Activated T-helper 9 cell treated with anti-CD3 and anti-CD28 coated beads, Interleukin-2, amount 50 U/mL, for 16 hours (primary cell): ENCODE measurements around the gene POP5.
"Not testable (repeated sequence)": the region's sequence is repeated elsewhere in the genome, so short reads cannot be mapped to it uniquely, and the experiment has no call there.

Experiments
- DNase-seq: peaks from one replicate; pipeline ENCODE4 v3.0.0-alpha.2; 2020; ENCODE audit warnings: low read depth

POP5 gene

DNA sequence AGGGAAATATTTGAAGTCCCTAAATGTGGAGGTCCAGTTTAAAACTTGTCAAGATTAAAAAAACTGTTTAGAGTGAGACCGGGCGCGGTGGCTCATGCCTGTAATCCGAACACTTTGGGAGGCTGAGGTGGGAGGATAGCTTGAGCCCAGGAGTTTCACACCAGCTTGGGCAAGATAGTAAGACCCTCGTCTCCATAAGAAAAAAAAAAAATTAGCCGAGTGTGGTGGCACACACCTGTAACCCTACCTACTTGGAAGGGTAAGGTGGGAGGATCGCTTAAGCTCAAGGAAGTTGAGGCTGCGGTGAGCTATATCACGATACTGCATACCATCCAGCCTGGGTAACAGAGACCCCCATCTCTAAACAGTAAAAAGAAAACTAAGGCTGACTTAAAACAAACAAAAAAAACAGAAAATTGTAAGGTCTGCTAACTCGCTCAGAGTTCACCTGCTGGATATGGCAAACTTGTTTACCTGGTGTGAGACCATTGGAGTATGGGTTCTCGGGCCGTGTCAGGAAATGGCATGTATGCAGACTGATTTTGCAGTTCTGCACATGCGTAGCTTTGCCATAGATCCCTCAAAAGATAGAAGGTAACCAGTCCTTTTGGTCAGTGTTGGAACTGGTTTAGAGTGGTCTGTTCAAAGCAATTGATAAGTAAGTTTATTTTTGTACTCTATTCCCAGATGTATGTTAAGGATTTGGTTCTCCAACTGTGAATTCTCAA lies 45.0 kb downstream of the POP5 start:
- DNase-seq = no peak

DNA sequence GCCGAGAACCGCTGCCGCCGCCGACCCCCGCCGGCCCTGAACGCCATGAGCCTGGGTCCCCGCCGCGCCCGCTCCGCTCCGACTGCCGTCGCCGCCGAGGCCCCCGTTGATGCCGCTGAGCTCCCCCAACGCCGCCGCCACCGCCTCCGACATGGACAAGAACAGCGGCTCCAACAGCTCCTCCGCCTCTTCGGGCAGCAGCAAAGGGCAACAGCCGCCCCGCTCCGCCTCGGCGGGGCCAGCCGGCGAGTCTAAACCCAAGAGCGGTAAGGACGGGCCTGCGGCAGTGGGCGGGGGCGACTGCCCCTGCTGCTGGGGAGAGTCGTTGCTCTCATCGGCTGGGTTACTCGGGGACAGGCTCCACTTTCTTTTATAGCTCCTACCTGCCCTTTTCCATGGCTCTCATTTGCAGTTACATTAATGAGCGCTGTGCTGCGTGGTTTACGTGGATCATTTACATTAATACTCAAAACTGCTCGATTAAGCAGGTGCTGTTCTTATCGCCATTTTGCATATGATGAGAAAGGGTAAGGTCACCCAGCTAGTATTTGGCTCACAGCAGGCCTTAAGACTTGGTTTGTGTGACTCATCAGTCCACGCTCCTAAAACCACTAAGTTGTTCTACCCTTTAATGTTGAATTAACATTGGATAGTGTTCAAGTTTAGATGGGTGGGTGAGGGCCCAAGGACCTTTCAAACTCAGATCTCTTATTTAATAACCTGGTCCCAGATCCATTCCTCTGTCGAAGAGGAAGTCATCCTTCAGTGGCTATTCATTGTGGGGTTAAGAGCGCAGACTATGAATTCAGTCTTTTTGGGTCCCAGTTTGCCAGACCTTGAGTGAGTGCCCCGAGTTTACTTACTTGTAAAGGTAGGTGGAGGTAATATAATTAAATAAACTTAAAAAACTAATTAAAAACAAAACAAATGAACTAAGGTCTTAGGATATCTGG lies 46.2 kb downstream of the POP5 start:
- DNase-seq = peak; percentile 30

DNA sequence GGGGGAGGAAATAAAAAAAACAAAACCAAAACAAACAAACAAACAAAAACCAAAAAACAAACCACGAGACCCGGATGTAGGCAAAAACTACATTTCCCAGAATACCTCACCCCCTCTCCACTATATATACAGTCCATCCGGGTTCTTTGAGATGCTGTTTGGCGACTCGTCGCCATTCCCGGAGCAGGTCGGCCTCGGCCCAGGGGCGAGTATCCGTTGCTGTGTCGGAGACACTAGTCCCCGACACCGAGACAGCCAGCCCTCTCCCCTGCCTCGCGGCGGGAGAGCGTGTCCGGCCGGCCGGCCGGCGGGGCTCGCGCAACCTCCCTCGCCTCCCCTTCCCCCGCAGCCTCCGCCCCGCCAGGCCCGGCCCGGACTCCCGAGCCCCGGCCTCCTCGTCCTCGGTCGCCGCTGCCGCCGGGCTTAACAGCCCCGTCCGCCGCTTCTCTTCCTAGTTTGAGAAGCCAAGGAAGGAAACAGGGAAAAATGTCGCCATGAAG lies 46.9 kb downstream of the POP5 start, which contains the start of gene RNF10:
RNF10 (plus strand) TSS at position 154 of the 500 bp plus-strand sequence. CDS start 456 bp downstream, outside the sequence.
- peak; percentile 57 for DNase-seq

DNA sequence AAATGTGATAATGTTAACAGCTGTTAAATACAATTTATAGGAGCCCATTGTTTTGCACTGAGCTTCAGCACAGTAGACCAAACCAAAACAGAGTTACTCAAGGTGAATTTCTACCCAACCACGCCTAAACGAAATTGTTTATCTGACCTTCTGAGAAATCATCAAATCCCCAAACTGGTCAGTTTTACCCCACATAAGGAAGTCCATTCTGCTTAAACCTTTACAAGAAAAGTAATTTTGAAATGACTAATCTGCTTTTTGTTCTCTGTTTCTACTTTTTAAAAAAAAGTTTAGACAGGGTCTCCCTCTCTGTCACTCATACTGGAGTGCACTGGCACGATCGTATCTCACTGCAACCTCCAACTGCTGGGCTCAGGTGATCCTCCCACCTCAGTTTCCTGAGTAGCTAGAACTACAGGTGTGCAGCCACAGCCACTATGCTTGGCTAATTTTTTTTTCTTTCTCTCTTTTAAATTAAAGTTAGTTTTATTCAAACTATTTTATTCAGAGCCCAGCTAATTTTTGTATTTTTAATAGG lies 48.4 kb downstream of the POP5 start:
- DNase-seq = no peak

DNA sequence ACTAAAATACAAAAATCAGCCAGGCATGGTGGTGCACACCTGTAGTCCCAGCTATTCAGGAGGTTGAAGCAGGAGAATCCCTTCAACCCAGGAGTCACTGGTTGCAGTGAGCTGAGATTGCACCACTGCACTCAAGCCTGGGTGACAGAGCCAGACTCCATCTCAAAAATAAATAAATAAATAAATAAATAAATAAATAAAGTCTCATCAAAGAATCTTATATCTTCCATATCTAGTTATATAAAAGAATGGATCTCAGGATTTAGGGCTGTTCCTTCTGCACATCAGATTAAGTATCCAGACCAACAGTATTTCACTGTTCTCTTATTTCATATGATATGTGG lies 50.8 kb downstream of the POP5 start:
- not testable (repeated sequence) for DNase-seq

GRCh38 chr12:120529641-120530417 lies 51.4 kb downstream of the POP5 start:
- DNase-seq = no peak

DNA sequence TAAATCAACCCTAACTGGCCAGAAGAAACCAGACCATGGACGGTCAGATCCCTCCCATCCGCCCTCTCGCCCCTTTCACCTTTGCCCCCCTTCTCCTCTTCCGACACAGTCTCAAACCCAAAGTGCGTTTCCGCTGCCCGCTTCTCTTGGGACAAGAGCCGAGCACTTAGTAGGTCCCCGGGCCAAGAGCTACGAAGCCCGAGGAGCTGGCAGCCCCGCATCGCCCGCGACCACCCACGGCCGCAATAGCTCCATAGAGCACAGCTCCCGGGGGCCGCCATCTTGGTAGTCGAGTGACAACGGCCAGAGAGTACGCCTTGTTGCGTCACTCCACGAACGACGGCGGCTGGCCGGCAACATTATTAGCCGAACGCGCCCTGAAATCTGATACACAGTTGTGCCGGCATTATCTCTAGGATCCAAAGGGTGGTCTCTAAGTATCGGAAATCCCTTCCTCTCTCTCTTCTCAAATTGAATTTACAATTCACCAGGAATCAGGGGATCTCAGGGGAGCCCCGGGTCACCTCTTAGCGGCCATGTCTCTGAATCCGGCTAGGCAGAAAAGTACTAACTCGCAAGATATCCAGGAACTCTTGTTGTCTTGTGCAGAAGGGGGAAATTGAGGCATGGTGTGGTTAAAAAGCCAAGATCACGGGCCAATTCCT lies 52.2 kb downstream of the POP5 start, which contains the start of gene COQ5:
COQ5 (minus strand) TSS at position 298 of the 665 bp plus-strand sequence; CDS start at position 281, 17 bp downstream.
- peak; percentile 72 for DNase-seq
